Endodermal cell (in vitro differentiated cells): ENCODE data around the gene PI4K2A. TPM values are rescaled to one million over a fixed set of nuclear protein-coding genes. Genes with fewer than 3 reads are reported as not detected.
A peak's percentile ranks its signal among the peaks of the same experiment; 100 is the strongest.

Experiments
- DNase-seq: peaks from one replicate; pipeline ENCODE4 v3.0.0-alpha.2; 2017
- H3K27ac ChIP-seq: 2 replicates; pipeline ENCODE4 v1.5.1; 2013; ENCODE audit warnings: mild to moderate bottlenecking, low read depth, low read length, moderate library complexity
- H3K27me3 ChIP-seq: 2 replicates; pipeline ENCODE4 v1.6.1; 2013; ENCODE audit warnings: mild to moderate bottlenecking, low read length, moderate library complexity; ENCODE audit not compliant: insufficient read depth, control insufficient read depth, poor library complexity, severe bottlenecking
- H3K36me3 ChIP-seq: 2 replicates; pipeline ENCODE4 v1.7.0; 2013; ENCODE audit warnings: mild to moderate bottlenecking, low read length, moderate library complexity; ENCODE audit not compliant: control insufficient read depth, insufficient read depth
- H3K4me1 ChIP-seq: one replicate; pipeline ENCODE4 v1.7.0; 2013; ENCODE audit warnings: low read length; ENCODE audit not compliant: control insufficient read depth, insufficient read depth
- H3K4me3 ChIP-seq: 2 replicates; pipeline ENCODE4 v1.5.1; 2013; ENCODE audit warnings: mild to moderate bottlenecking, low read length, moderate library complexity
- H3K9ac ChIP-seq: 2 replicates; pipeline ENCODE4 v1.6.1; 2013; ENCODE audit warnings: mild to moderate bottlenecking, low read length, moderate library complexity; ENCODE audit not compliant: poor library complexity, severe bottlenecking; ENCODE audit errors: extremely low read depth
- H3K9me3 ChIP-seq: 2 replicates; pipeline ENCODE4 v1.6.1; 2013; ENCODE audit warnings: mild to moderate bottlenecking, low read length, moderate library complexity; ENCODE audit not compliant: control insufficient read depth
- H3K27ac Mint-ChIP-seq: 2 replicates; pipeline ENCODE4 v1.8.0; 2020; ENCODE audit warnings: mixed read lengths
- H3K27me3 Mint-ChIP-seq: 2 replicates; pipeline ENCODE4 v1.8.0; 2021; ENCODE audit warnings: mild to moderate bottlenecking, mixed read lengths; ENCODE audit not compliant: insufficient read depth
- H3K36me3 Mint-ChIP-seq: 2 replicates; pipeline ENCODE4 v1.8.0; 2020; ENCODE audit warnings: low read depth, mixed read lengths
- H3K4me1 Mint-ChIP-seq: 2 replicates; pipeline ENCODE4 v1.8.0; 2020; ENCODE audit warnings: mixed read lengths
- H3K4me3 Mint-ChIP-seq: 2 replicates; pipeline ENCODE4 v1.8.0; 2020; ENCODE audit warnings: mild to moderate bottlenecking, moderate library complexity, mixed read lengths
- H3K9me3 Mint-ChIP-seq: 2 replicates; pipeline ENCODE4 v1.8.0; 2020; ENCODE audit warnings: mild to moderate bottlenecking, mixed read lengths
- WGBS, 2 experiments: methylation state at CpG; one replicate each; pipeline versions ENCODE4 v1.1.5 to v1.1.7; 2013; ENCODE audit warnings: missing lambda C conversion rate in 2 of 2, mixed read lengths in 1 of 2; ENCODE audit not compliant: insufficient coverage in 1 of 2, insufficient read length in 1 of 2; 5-methylcytosine and 5-hydroxymethylcytosine counted together
- total RNA-seq, 2 donors: library from RNA; stranded (reverse); fragmentation: NEBNext Ultra II Directional in 1 of 2; extraction: Animal tissue kit (Norgen Biotek cat#: 25700) in 1 of 2; gene quantifications; 2 replicates in 1 of 2; 3 replicates in 1 of 2; pipeline ENCODE4 v1.2.1, GENCODE V29; 2021
- TF ChIP-seq, protein P1 (sequence below): fragments of 200-600 bp; sonication (generic); conservative IDR thresholded peaks from 2 replicates; pipeline ENCODE4 v1.5.0; 2021; ENCODE audit warnings: antibody characterized with exemption, mild to moderate bottlenecking

PI4K2A gene
- total RNA-seq, 2 donors from 2014 or later = 14.5 to 18.1 TPM

DNA sequence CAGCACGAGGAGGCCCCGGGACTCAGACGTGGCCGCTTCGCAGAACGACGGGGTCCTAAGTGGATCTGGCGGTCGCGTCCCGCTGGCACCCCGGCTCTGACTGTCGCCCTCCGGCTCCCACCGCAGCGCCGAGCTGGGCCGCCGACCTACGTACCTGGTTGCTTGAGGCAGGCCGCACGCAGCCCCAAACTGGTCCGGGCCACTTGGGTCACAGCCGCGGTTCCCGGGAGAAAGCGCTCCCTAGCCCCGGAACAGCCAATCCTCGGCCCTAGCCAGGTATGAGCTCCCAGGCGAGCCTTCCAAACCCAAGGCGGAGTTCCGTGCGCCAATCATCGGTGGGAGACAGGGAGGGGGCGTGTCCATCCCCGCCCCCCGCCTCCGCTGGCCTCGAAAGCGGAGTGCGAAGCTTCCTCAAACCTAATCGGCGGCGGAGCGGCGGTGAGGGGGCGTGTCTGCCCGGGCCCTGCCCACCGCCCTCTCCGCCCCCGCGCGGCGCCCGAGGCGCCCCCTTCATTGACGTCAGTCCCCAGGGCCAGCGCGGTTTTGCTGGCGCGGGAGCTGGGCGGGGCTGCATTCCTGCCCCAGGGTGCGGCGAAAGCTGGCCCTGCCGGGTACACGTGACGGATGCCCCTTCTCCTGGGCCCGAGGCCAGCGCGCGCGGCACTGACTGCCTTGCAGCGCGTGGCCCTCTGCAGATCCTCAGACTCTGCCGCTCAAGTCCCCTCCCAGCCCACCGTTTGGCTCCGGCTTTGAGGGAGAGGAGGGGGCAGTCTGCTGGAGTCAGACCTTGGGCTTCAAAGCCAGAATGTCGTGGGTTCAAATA, 46.7 kb downstream of the PI4K2A start, which contains the start of gene AVPI1:
TSS of gene AVPI1 (minus strand) at position 280 of the 823 bp plus-strand sequence. CDS start 7,336 bp downstream, outside the sequence.
- peak within 1 kb of the TSS; percentile 3 for H3K27ac ChIP-seq

DNA sequence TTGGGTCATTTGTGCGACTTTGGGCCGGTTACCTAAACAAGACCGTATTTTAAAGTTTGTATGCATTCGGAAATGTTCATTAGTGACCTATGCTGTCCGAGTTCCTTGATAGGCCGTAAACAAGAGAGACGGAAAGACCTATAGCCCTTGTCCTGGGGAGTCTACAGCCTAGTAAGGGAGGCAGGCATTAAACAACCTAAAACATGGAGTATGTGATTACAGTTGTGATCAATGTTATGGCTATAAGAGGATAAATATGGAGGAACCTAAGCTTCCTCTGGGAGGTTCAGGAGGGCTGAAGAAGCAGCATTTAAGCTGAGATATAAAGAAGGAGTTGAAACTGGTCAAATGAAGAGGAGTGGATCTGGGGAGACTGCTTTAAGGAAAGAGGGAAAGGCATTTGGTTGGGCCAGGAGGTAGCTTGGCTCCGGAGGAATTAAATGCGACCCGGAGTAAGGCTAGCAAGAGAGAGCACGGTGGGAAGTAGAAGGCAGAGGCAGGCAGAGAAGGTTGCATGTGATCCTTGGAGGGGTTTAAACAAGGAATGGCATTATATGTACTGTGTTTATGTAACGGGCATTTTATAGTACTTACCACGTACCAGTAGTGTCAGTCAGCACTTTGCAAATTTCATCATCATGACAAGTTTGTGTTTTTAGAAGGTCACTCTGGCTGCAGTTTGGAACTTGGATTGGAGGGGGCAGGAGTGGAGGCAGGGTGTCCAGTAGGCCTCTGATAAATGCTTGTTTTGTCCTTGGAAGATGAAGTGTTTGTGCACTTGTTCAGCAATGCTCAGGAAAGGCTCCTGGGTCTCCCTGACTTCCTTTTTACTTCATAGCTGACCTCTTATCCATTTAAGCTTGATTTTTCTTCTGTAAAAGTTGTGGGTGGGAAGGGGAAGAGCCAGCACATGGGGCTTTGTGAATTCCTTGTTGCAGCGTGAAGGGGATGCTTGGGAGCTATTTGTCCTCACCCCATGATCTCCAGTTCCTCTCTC, 47.6 kb downstream of the PI4K2A start:
- Mint-ChIP-seq H3K4me1 (peaks cover 21% of the 10 kb centered on the region), H3K4me3 (peak overlapping the region; percentile 74), H3K27ac (peak overlapping the region; percentile 97), H3K9me3 (no peaks in the 10 kb centered on the region), H3K27me3 (peaks cover 14% of the 10 kb centered on the region), H3K36me3 (no peaks in the 10 kb centered on the region)
- Histone ChIP-seq H3K4me3 (peak overlapping the region; percentile 72), H3K9me3 (no peaks in the 10 kb centered on the region), H3K27me3 (no peaks in the 10 kb centered on the region), H3K36me3 (no peaks in the 10 kb centered on the region), H3K27ac (peak overlapping the region; percentile 3), H3K4me1 (no peaks in the 10 kb centered on the region), H3K9ac (peak overlapping the region; percentile 56)
- WGBS, 2 experiments = 86 to 93% methylated on average over 14 of the region's 14 CpGs
- TF ChIP-seq, protein P1, sequence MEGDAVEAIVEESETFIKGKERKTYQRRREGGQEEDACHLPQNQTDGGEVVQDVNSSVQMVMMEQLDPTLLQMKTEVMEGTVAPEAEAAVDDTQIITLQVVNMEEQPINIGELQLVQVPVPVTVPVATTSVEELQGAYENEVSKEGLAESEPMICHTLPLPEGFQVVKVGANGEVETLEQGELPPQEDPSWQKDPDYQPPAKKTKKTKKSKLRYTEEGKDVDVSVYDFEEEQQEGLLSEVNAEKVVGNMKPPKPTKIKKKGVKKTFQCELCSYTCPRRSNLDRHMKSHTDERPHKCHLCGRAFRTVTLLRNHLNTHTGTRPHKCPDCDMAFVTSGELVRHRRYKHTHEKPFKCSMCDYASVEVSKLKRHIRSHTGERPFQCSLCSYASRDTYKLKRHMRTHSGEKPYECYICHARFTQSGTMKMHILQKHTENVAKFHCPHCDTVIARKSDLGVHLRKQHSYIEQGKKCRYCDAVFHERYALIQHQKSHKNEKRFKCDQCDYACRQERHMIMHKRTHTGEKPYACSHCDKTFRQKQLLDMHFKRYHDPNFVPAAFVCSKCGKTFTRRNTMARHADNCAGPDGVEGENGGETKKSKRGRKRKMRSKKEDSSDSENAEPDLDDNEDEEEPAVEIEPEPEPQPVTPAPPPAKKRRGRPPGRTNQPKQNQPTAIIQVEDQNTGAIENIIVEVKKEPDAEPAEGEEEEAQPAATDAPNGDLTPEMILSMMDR = no peak
- no peak for DNase-seq

More for the DNA sequence above, 46.7 kb downstream of the PI4K2A start, which contains the start of gene AVPI1:
- DNase-seq = peak; percentile 99
- Mint-ChIP-seq H3K9me3 (no peaks in the 10 kb centered on the region), H3K36me3 (no peaks in the 10 kb centered on the region), H3K27ac (peak within 1 kb of the TSS; percentile 97), H3K4me1 (peaks cover 27% of the 10 kb centered on the region), H3K27me3 (peaks cover 12% of the 10 kb centered on the region), H3K4me3 (peak within 1 kb of the TSS; percentile 74)
- TF ChIP-seq, protein P1 = no peak
- H3K27me3 ChIP-seq = no peaks in the 10 kb centered on the region
- H3K4me3 ChIP-seq = peak within 1 kb of the TSS; percentile 91
- H3K9me3 ChIP-seq = no peaks in the 10 kb centered on the region
- no peaks in the 10 kb centered on the region for H3K4me1 ChIP-seq
- WGBS, 2 experiments = 1 to 2% methylated on average over 29 to 78 of the region's 78 CpGs
- H3K9ac ChIP-seq = peak within 1 kb of the TSS; percentile 81
- no peaks in the 10 kb centered on the region for H3K36me3 ChIP-seq

DNA sequence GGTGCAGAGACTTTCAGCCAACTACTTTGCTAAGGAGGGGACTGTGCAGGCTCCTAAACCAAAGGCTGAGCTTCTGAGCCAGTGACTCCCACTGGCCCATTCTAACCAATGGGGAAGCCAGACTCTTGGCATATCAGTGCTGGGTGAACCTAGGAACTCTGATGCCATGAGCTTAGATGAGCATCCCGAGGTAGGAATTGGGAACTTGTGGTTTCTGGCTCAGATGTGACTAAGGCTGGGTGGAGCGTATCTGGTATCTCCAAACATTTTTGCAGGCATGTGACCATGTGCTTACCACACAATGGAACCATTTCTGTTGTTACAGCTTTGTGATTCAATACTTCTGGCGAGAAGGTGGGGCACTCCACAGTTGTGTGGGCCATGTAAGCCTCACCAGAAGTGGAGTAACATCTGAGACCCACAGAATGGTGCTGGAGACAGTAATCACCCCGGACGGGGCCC, 49.1 kb downstream of the PI4K2A start:
- H3K9me3 Mint-ChIP-seq = peaks cover 4% of the 10 kb centered on the region
- no peak for DNase-seq
- Histone ChIP-seq H3K9ac (no peak overlapping the region), H3K27me3 (no peaks in the 10 kb centered on the region), H3K27ac (no peak overlapping the region), H3K9me3 (no peaks in the 10 kb centered on the region), H3K4me1 (no peaks in the 10 kb centered on the region), H3K36me3 (no peaks in the 10 kb centered on the region), H3K4me3 (no peak overlapping the region)
- no peaks in the 10 kb centered on the region for H3K36me3 Mint-ChIP-seq
- peaks cover 10% of the 10 kb centered on the region for H3K4me1 Mint-ChIP-seq
- no peak overlapping the region for H3K27ac Mint-ChIP-seq
- no peak overlapping the region for H3K4me3 Mint-ChIP-seq
- 93 to 100% methylated on average over 3 to 5 of the region's 5 CpGs for WGBS, 2 experiments
- peaks cover 13% of the 10 kb centered on the region for H3K27me3 Mint-ChIP-seq
- TF ChIP-seq, protein P1 = no peak
